ENCODE data around the gene MORC2. TPM values are rescaled to one million over a fixed set of nuclear protein-coding genes. Genes with fewer than 3 reads are reported as not detected.

The MORC2 gene
- total RNA-seq, 1 experiment from 2014 or later: 36.1 TPM

- Mint-ChIP-seq H3K27ac (ENCODE audit: low read depth, unreplicated experiment) (no peak overlapping the region), H3K4me3 (ENCODE audit: unreplicated experiment) (no peak overlapping the region), H3K4me1 (ENCODE audit: insufficient read depth, unreplicated experiment) (no peaks in the 10 kb centered on the region), H3K9me3 (ENCODE audit: unreplicated experiment) (no peaks in the 10 kb centered on the region), H3K36me3 (ENCODE audit: insufficient read depth, unreplicated experiment) (no peaks in the 10 kb centered on the region), H3K27me3 (ENCODE audit: insufficient read depth, unreplicated experiment) (no peaks in the 10 kb centered on the region)
- CTCF ChIA-PET: no interaction called here
- intact Hi-C loops (cut with micrococcal nuclease): no loop called here
- POLR2A ChIA-PET: interaction anchor here (0.8 to 1.0 kb wide), 2 partner anchors 10 to 39 kb away, joined by 3 read pairs; no protein-coding TSS in a partner anchor
- no TSS peak for BruUV-seq (replicated peaks)
- DNase-seq (ENCODE audit: unreplicated experiment): no peak
- no peak for TF ChIP-seq CTCF (IDR thresholded peaks at IDR 0.05; ENCODE audit: unreplicated experiment)
Observed at GRCh38 chr22:30998329-30998728, 29.8 kb upstream of the MORC2 start.

GRCh38 chr22:30996462-30996861, 27.9 kb upstream of the MORC2 start:
- Mint-ChIP-seq H3K27ac (ENCODE audit: low read depth, unreplicated experiment) (no peak overlapping the region), H3K36me3 (ENCODE audit: insufficient read depth, unreplicated experiment) (no peaks in the 10 kb centered on the region), H3K4me1 (ENCODE audit: insufficient read depth, unreplicated experiment) (no peaks in the 10 kb centered on the region), H3K27me3 (ENCODE audit: insufficient read depth, unreplicated experiment) (no peaks in the 10 kb centered on the region), H3K9me3 (ENCODE audit: unreplicated experiment) (no peaks in the 10 kb centered on the region), H3K4me3 (ENCODE audit: unreplicated experiment) (no peak overlapping the region)
- no peak for TF ChIP-seq CTCF (IDR thresholded peaks at IDR 0.05; ENCODE audit: unreplicated experiment)
- intact Hi-C loops (cut with micrococcal nuclease): no loop called here
- ChIA-PET CTCF (no interaction called here), POLR2A (interaction anchor here (0.7 kb wide), 1 partner anchor 352 kb away, joined by 4 read pairs; no protein-coding TSS in a partner anchor)
- DNase-seq (ENCODE audit: unreplicated experiment): no peak
- BruUV-seq (replicated peaks): no TSS peak

GRCh38 chr22:30994960-30995359, 26.4 kb upstream of the MORC2 start:
- Mint-ChIP-seq H3K4me1 (ENCODE audit: insufficient read depth, unreplicated experiment) (no peaks in the 10 kb centered on the region), H3K27me3 (ENCODE audit: insufficient read depth, unreplicated experiment) (no peaks in the 10 kb centered on the region), H3K9me3 (ENCODE audit: unreplicated experiment) (no peaks in the 10 kb centered on the region), H3K27ac (ENCODE audit: low read depth, unreplicated experiment) (no peak overlapping the region), H3K4me3 (ENCODE audit: unreplicated experiment) (no peak overlapping the region), H3K36me3 (ENCODE audit: insufficient read depth, unreplicated experiment) (no peaks in the 10 kb centered on the region)
- no peak for TF ChIP-seq CTCF (IDR thresholded peaks at IDR 0.05; ENCODE audit: unreplicated experiment)
- BruUV-seq (replicated peaks): no TSS peak
- intact Hi-C loops (cut with micrococcal nuclease): no loop called here
- DNase-seq (ENCODE audit: unreplicated experiment): no peak
- CTCF ChIA-PET: no interaction called here
- POLR2A ChIA-PET: no interaction called here

- CTCF ChIA-PET: interaction anchor here (0.6 kb wide), 1 partner anchor 73 kb away, joined by 3 read pairs; no protein-coding TSS in a partner anchor
Observed at GRCh38 chr22:30992565-30992964, 24.0 kb upstream of the MORC2 start.

More at GRCh38 chr22:30992565-30992964, 24.0 kb upstream of the MORC2 start:
- H3K27ac Mint-ChIP-seq (ENCODE audit: low read depth, unreplicated experiment): no peak overlapping the region
- POLR2A ChIA-PET: interaction anchor here (0.6 kb wide), 1 partner anchor 702 kb away, joined by 3 read pairs; no protein-coding TSS in a partner anchor
- no peaks in the 10 kb centered on the region for H3K9me3 Mint-ChIP-seq (ENCODE audit: unreplicated experiment)
- H3K27me3 Mint-ChIP-seq (ENCODE audit: insufficient read depth, unreplicated experiment): no peaks in the 10 kb centered on the region
- BruUV-seq (replicated peaks): no TSS peak
- no peaks in the 10 kb centered on the region for H3K4me1 Mint-ChIP-seq (ENCODE audit: insufficient read depth, unreplicated experiment)
- no peak for TF ChIP-seq CTCF (IDR thresholded peaks at IDR 0.05; ENCODE audit: unreplicated experiment)
- no peaks in the 10 kb centered on the region for H3K36me3 Mint-ChIP-seq (ENCODE audit: insufficient read depth, unreplicated experiment)
- no peak for DNase-seq (ENCODE audit: unreplicated experiment)
- intact Hi-C loops (cut with micrococcal nuclease): no loop called here
- no peak overlapping the region for H3K4me3 Mint-ChIP-seq (ENCODE audit: unreplicated experiment)
